GM23338 (cell line): ENCODE data around the gene DAGLB.
"Not testable (repeated sequence)": the region's sequence is repeated elsewhere in the genome, so short reads cannot be mapped to it uniquely, and the experiment has no call there.

Source experiments
- EZH2 ChIP-seq: fragments of 200-600 bp; sonication (generic); IDR thresholded peaks from one replicate; pipeline ENCODE4 v1.8.0; 2017; ENCODE audit warnings: antibody characterized with exemption, mild to moderate bottlenecking, low read depth; ENCODE audit not compliant: unreplicated experiment
- EZH2phosphoT487 ChIP-seq: fragments of 200-600 bp; sonication (generic); IDR thresholded peaks from one replicate; pipeline ENCODE4 v1.8.1; 2018; ENCODE audit warnings: antibody characterized with exemption; ENCODE audit not compliant: unreplicated experiment
- POLR2AphosphoS5 ChIP-seq: IDR thresholded peaks from 2 replicates; pipeline ENCODE4 v1.6.1; 2016; ENCODE audit warnings: antibody characterized with exemption, low read depth
- TF ChIP-seq, protein P1 (sequence below), 2 experiments: fragments of 200-600 bp in 1 of 2; sonication (generic) in 1 of 2; conservative IDR thresholded peaks; 2 replicates each; pipeline versions ENCODE4 v1.5.1 to v1.6.1; 2016 to 2017; ENCODE audit warnings: antibody characterized with exemption in 2 of 2, low read depth in 2 of 2, mild to moderate bottlenecking in 2 of 2, moderate library complexity in 1 of 2
- TF ChIP-seq, protein P2 (sequence below): IDR thresholded peaks from one replicate; pipeline ENCODE4 v1.6.1; 2018; ENCODE audit warnings: antibody characterized with exemption; ENCODE audit not compliant: unreplicated experiment

DNA sequence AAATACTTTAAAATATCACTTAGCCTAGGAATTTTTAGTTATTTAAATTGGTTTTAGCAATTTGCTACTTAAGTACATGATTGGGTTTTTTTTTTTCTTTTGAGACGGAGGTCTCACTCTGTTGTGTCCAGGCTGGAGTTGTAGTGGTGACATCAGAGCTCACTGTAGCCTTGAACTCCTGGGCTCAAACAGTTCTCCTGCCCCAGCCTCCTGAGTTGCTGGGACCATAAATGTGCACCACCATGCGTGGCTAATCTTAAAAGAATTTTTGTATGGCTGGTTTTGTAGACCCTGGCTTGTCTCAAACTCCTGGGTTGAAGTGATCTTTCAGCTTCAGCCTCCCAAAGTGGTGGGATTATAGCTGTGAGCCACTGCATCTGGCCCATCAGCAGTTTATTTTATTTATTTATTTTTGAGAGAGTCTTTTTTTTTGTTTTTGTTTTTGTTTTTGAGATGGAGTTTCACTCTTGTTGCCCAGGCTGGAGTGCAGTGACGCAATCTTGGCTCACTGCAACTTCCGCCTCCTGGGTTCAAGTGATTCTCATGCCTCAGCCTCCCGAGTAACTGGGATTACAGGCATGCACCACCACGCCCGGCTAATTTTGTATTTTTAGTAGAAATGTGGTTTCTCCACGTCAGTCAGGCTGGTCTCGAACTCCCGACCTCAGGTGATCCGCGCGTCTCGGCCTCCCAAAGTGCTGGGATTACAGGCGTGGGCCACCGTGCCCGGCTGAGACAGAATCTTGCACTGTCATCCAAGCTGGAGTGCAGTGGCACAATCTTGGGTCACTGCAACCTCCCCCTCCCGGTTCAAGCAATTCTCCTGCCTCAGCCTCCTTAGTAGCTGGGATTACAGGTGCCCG, 47.3 kb downstream of the DAGLB start:
- TF ChIP-seq, protein P1, sequence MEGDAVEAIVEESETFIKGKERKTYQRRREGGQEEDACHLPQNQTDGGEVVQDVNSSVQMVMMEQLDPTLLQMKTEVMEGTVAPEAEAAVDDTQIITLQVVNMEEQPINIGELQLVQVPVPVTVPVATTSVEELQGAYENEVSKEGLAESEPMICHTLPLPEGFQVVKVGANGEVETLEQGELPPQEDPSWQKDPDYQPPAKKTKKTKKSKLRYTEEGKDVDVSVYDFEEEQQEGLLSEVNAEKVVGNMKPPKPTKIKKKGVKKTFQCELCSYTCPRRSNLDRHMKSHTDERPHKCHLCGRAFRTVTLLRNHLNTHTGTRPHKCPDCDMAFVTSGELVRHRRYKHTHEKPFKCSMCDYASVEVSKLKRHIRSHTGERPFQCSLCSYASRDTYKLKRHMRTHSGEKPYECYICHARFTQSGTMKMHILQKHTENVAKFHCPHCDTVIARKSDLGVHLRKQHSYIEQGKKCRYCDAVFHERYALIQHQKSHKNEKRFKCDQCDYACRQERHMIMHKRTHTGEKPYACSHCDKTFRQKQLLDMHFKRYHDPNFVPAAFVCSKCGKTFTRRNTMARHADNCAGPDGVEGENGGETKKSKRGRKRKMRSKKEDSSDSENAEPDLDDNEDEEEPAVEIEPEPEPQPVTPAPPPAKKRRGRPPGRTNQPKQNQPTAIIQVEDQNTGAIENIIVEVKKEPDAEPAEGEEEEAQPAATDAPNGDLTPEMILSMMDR (conservative IDR thresholded peaks at IDR 0.05; ENCODE audit: low read depth in 2 of 2): not testable (repeated sequence)
- not testable (repeated sequence) for TF ChIP-seq POLR2AphosphoS5, EZH2, EZH2phosphoT487
- TF ChIP-seq, protein P2, sequence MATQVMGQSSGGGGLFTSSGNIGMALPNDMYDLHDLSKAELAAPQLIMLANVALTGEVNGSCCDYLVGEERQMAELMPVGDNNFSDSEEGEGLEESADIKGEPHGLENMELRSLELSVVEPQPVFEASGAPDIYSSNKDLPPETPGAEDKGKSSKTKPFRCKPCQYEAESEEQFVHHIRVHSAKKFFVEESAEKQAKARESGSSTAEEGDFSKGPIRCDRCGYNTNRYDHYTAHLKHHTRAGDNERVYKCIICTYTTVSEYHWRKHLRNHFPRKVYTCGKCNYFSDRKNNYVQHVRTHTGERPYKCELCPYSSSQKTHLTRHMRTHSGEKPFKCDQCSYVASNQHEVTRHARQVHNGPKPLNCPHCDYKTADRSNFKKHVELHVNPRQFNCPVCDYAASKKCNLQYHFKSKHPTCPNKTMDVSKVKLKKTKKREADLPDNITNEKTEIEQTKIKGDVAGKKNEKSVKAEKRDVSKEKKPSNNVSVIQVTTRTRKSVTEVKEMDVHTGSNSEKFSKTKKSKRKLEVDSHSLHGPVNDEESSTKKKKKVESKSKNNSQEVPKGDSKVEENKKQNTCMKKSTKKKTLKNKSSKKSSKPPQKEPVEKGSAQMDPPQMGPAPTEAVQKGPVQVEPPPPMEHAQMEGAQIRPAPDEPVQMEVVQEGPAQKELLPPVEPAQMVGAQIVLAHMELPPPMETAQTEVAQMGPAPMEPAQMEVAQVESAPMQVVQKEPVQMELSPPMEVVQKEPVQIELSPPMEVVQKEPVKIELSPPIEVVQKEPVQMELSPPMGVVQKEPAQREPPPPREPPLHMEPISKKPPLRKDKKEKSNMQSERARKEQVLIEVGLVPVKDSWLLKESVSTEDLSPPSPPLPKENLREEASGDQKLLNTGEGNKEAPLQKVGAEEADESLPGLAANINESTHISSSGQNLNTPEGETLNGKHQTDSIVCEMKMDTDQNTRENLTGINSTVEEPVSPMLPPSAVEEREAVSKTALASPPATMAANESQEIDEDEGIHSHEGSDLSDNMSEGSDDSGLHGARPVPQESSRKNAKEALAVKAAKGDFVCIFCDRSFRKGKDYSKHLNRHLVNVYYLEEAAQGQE: not testable (repeated sequence)
